HAP-1 (cell line): ENCODE results near the gene STRN3.

Experiments
- DNase-seq, 2 experiments: peaks; one replicate each; pipeline ENCODE4 v3.0.0-alpha.2; 2016 to 2020; ENCODE audit warnings: low spot score in 2 of 2
- H3K27me3 ChIP-seq: fragments of 250-450 bp; sonication (Bioruptor Pico); 2 replicates; pipeline ENCODE4 v1.5.1; 2020; ENCODE audit warnings: low read depth, mild to moderate bottlenecking, moderate library complexity
- H3K36me3 ChIP-seq: fragments of 250-450 bp; sonication (Bioruptor Pico); replicated peaks from 2 replicates; pipeline ENCODE4 v1.5.1; 2020; ENCODE audit warnings: mild to moderate bottlenecking
- H3K4me1 ChIP-seq: fragments of 250-450 bp; sonication (Bioruptor Pico); 2 replicates; pipeline ENCODE4 v1.5.1; 2020; ENCODE audit warnings: mild to moderate bottlenecking
- H3K4me3 ChIP-seq: fragments of 250-450 bp; sonication (Bioruptor Pico); 2 replicates; pipeline ENCODE4 v1.5.1; 2020; ENCODE audit warnings: mild to moderate bottlenecking, moderate library complexity
- H3K9me3 ChIP-seq: fragments of 250-450 bp; sonication (Bioruptor Pico); 2 replicates; pipeline ENCODE4 v1.5.1; 2020; ENCODE audit warnings: mild to moderate bottlenecking, moderate library complexity
- in situ Hi-C: fragments of 300-500 bp; cut with MboI; formaldehyde crosslinking; loops from 3 replicates; pipeline ENCODE4 v1.14.3; 2020; ENCODE audit warnings: low sequenced_read_pairs, inconsistent platforms, mixed read lengths

Gene STRN3

DNA sequence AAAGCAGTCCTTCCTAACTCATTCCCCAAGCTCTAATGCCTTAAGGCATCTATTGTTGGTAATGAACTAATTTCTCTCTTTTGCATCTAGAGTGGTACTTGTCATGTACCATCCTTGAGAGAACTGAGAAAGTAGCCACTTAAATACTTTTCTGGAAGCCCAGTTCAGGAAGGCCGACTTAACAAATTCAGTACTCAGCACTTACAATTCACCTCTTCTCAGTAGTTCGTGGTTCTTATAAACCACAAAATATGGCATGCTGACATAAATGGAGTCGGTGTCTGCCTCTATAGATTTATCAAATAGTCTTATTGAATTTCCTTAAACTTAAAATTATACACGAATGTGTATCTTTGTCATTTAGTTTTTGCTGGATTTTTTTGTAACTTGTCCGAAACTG, 161.2 kb downstream of the STRN3 start:
- H3K4me1 ChIP-seq, result peaks cover 4% of the 10 kb centered on the region; the same call in 1 of the 2 replicates
- no peaks in the 10 kb centered on the region for H3K27me3 ChIP-seq
- in situ Hi-C loops, result no loop called here
- H3K9me3 ChIP-seq, result no peaks in the 10 kb centered on the region
- H3K4me3 ChIP-seq, result no peak overlapping the region
- no peaks in the 10 kb centered on the region for H3K36me3 ChIP-seq
- DNase-seq, result no peak

DNA sequence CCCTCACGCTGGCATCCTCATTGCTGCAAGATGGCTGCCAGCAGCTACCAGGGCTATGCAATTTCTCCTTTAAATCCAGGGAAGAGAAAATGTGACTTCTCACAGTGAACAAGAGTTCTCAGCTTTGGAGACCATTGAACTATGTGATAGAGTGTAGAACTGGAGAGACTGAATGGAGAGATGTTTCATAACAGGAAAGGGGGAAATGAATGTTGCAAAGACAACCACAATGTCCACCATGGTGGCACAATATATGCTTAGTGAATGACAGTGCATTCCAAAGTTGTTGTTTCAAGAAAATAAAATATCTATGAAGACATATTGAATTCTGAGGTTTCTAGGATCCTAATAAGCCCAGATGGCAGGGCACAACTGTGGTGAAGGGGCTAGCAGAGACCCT, 165.0 kb downstream of the STRN3 start:
- no peaks in the 10 kb centered on the region for H3K27me3 ChIP-seq
- DNase-seq, result no peak
- no peaks in the 10 kb centered on the region for H3K9me3 ChIP-seq
- in situ Hi-C loops, result no loop called here
- peaks cover under 1% of the 10 kb centered on the region; the same call in 1 of the 2 replicates for H3K4me1 ChIP-seq
- no peaks in the 10 kb centered on the region for H3K36me3 ChIP-seq
- H3K4me3 ChIP-seq, result no peak overlapping the region

DNA sequence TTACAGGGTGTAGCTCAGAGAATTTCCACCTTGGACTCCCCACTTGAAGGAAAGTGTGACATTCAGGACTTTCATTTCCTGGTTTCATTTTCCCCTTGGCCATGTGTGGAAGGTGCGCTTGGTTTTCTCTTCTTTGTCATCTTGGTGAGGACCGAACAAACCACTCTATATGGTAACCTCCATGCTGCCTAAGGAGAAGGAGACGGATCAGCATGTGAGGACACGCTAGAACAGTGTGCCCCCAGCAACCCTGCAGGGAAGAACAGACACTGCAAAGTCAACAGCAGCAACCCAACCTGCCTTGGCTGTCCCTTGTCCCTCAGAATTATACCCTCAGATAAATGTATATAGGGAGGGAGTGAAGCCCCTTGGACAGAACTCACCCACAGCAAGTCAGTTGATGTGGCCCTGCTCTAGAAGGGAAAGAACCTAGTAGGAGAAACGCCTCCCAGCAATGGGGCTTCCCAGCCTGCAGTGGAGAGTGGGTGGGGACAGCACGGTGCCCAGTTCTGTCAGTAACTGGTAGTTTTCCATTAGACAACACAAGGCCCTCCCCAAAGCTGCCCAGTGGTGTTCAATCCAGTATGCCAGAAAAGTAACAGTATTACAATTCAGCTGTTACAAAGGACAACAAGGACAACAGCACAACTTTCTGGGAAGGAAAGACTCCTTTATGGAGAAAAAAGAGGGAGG, 170.7 kb downstream of the STRN3 start:
- no peak for DNase-seq
- in situ Hi-C loops, result no loop called here
- H3K27me3 ChIP-seq, result no peaks in the 10 kb centered on the region
- no peaks in the 10 kb centered on the region for H3K36me3 ChIP-seq
- H3K9me3 ChIP-seq, result no peaks in the 10 kb centered on the region
- no peaks in the 10 kb centered on the region for H3K4me1 ChIP-seq
- H3K4me3 ChIP-seq, result no peak overlapping the region

DNA sequence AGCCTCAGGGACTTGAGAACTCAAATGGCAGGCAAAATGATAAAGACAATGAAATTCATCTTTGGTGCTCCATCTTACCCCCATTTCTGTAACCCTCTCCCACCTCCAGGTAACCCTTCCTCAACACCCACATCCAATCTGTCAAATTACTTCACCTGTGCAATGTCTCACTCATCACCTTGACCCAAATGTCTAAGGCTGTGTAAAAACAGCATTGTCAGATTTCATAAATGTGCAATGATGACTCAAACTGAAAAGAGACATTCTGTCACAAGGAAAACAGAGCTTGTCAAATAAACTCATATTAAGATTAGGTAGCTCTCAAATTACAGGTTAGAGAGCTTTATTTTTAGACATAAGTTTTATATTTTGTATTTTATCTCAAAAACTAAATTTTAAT, 171.7 kb downstream of the STRN3 start:
- no peaks in the 10 kb centered on the region for H3K36me3 ChIP-seq
- H3K27me3 ChIP-seq, result 0 out of 2 replicates have a peak, but pooled peaks cover 3% of the 10 kb centered on the region
- no peaks in the 10 kb centered on the region for H3K9me3 ChIP-seq
- no peak overlapping the region for H3K4me3 ChIP-seq
- no peaks in the 10 kb centered on the region for H3K4me1 ChIP-seq
- DNase-seq, result no peak
- in situ Hi-C loops, result no loop called here

DNA sequence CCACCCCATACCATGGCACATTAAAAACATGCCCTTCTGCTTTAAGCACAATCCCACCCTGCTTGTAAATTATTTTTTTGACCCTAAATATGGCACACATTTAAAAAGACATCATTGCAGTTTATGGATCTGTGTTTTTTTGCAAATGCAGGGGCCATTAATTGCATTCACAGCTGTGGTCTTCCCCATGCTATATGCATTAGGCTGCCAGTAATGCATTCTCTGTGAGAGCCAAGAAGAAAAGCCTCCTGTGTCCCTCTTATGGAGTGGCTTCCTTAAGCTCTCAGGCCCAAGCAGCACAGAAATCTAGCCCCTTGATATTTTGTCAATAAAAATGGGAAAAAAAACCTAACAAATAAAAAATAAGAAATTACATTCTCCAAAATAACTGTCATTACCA, 172.2 kb downstream of the STRN3 start:
- Histone ChIP-seq H3K4me3 (no peak overlapping the region), H3K27me3 (0 out of 2 replicates have a peak, but pooled peaks cover 6% of the 10 kb centered on the region), H3K9me3 (no peaks in the 10 kb centered on the region), H3K36me3 (no peaks in the 10 kb centered on the region), H3K4me1 (no peaks in the 10 kb centered on the region)
- in situ Hi-C loops, result no loop called here
- no peak for DNase-seq

DNA sequence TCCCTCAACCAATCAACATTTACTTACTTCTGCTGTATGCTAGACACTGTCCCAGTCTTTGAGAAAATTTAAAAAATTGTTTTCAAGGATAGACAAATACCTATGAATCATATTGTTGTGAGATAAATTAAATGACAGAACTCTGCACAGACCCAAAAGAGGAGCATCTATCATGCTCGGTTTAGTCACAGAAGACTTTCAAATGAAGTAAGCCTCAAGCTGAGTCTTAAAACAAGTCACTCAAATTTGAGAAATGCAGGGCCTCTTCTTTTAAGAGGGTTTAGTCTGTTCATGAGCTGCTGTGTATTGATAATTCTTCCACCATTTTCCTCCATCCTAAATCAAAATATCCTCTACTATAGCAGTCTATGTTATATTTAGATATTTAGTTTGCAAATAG, 176.2 kb downstream of the STRN3 start:
- in situ Hi-C loops, result no loop called here

DNA sequence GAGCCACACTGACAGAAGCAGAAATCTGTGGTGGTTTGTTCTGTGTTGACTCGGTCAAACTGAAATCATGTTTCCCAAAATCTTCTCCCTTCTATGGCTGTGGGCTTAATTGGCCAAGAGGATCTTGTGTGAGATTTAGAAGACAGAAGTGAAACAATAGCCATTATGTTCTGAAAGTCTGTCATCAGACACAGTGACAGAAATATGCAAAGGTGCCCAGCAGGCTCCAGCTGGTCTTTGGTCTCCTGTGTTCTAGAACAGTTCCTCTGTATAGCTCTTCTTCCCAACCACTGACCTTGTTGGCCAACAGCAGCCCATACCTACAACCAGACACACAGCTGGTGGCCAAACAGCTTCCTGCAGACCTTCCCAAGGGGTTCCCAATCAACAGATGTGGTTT, 176.8 kb downstream of the STRN3 start:
- no peaks in the 10 kb centered on the region for H3K9me3 ChIP-seq
- H3K36me3 ChIP-seq, result no peaks in the 10 kb centered on the region
- H3K4me1 ChIP-seq, result no peaks in the 10 kb centered on the region
- H3K4me3 ChIP-seq, result no peak overlapping the region
- peaks cover 8% of the 10 kb centered on the region; the same call in 1 of the 2 replicates for H3K27me3 ChIP-seq
- no peak for DNase-seq
- in situ Hi-C loops, result no loop called here

More for the DNA sequence above, 176.2 kb downstream of the STRN3 start:
- H3K27me3 ChIP-seq, result peaks cover 8% of the 10 kb centered on the region; the same call in 1 of the 2 replicates
- H3K4me1 ChIP-seq, result no peaks in the 10 kb centered on the region
- H3K4me3 ChIP-seq, result no peak overlapping the region
- DNase-seq, result no peak
- no peaks in the 10 kb centered on the region for H3K9me3 ChIP-seq
- no peaks in the 10 kb centered on the region for H3K36me3 ChIP-seq

DNA sequence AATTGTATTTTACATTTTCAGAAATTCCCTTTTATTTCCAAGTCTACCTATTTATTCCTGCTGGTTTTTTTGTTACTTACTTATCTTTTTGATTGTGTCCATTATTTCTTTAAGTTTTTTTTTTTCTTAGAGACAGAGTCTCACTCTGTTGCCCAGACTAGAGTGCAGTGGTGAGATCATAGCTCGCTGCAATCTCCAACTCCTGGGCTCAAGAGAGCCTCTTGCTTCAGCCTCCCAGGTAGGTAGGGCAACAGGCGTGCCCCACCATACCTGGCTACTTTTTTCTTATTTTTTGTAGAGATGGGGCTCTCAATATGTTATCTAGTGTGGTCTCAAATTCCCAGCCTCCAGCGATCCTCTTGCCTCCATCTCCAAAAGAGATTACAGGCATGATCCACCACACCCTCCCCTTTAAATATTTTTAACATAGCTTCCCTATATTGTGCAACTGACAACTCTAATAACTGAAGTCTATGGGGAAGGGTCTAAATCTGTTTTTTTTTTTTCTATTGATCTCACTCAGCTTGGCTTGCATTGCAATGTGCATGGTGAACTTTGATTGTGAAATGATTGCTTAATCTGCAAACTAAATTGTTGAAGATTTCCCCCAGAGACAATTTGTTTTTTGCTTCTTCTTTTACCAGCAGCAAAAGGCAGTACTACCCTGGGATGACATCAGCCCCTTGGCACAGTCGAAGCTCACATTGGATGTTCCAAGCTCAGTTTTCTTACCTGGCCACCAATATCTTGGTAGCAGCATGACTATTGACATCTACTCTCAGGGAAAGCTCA, 177.5 kb downstream of the STRN3 start:
- in situ Hi-C loops, result no loop called here
- no peaks in the 10 kb centered on the region for H3K36me3 ChIP-seq
- no peaks in the 10 kb centered on the region for H3K9me3 ChIP-seq
- DNase-seq, result no peak
- peaks cover 8% of the 10 kb centered on the region; the same call in 1 of the 2 replicates for H3K27me3 ChIP-seq
- no peak overlapping the region for H3K4me3 ChIP-seq
- no peaks in the 10 kb centered on the region for H3K4me1 ChIP-seq
